Liver (tissue), 9 donors: ENCODE results near the gene ORC5. TPM values are rescaled to one million over a fixed set of nuclear protein-coding genes. Genes with fewer than 3 reads are reported as not detected.
A peak's percentile ranks its signal among the peaks of the same experiment; 100 is the strongest.

ENCODE experiments used
- DNase-seq: peaks from one replicate; pipeline ENCODE4 v3.0.0-alpha.2; 2017; ENCODE audit warnings: low spot score
- H3K27ac ChIP-seq, 2 donors: one replicate each; pipeline ENCODE4 v1.7.0; 2013; ENCODE audit warnings: inconsistent platforms in 2 of 2, low read length in 2 of 2, control low read depth in 1 of 2, low read depth in 1 of 2, mild to moderate bottlenecking in 1 of 2
- H3K27me3 ChIP-seq, 4 donors: one replicate each; pipeline versions ENCODE4 v1.6.1 to v1.7.0; 2013; ENCODE audit warnings: low read length in 3 of 4, inconsistent platforms in 1 of 4, mild to moderate bottlenecking in 1 of 4, moderate library complexity in 1 of 4; ENCODE audit not compliant: control insufficient read depth in 4 of 4, insufficient read depth in 4 of 4
- H3K36me3 ChIP-seq, 4 donors: one replicate each; pipeline versions ENCODE4 v1.6.1 to v1.7.0; 2013; ENCODE audit warnings: low read length in 3 of 4, mild to moderate bottlenecking in 3 of 4, low read depth in 1 of 4, moderate library complexity in 1 of 4; ENCODE audit not compliant: control insufficient read depth in 4 of 4, insufficient read depth in 3 of 4
- H3K4me1 ChIP-seq, 4 donors: one replicate each; pipeline versions ENCODE4 v1.6.1 to v1.7.0; 2013; ENCODE audit warnings: low read length in 3 of 4, mild to moderate bottlenecking in 3 of 4, moderate library complexity in 1 of 4; ENCODE audit not compliant: control insufficient read depth in 4 of 4, insufficient read depth in 4 of 4
- H3K4me3 ChIP-seq, 3 donors: one replicate each; pipeline versions ENCODE4 v1.6.1 to v1.7.0; 2013; ENCODE audit warnings: low read length in 3 of 3, control low read depth in 1 of 3, low read depth in 1 of 3, mild to moderate bottlenecking in 1 of 3
- H3K9ac ChIP-seq, 2 donors: one replicate each; pipeline ENCODE4 v1.7.0; 2013; ENCODE audit warnings: low read length in 2 of 2, mild to moderate bottlenecking in 2 of 2, moderate library complexity in 2 of 2, control low read depth in 1 of 2, low read depth in 1 of 2
- H3K9me3 ChIP-seq, 4 donors: one replicate each; pipeline versions ENCODE4 v1.6.1 to v1.7.0; 2013; ENCODE audit warnings: low read length in 3 of 4; ENCODE audit not compliant: control insufficient read depth in 4 of 4
- CTCF ChIP-seq: fragments of 150-350 bp; IDR thresholded peaks from 2 replicates; pipeline ENCODE4 v1.5.1; 2017; ENCODE audit warnings: improper control_type of control experiment, low read depth, low read length; ENCODE audit not compliant: missing input control
- EGR1 ChIP-seq, 2 donors: IDR thresholded peaks; 2 replicates each; pipeline ENCODE4 v1.6.1; 2016 to 2018; ENCODE audit warnings: antibody characterized with exemption in 2 of 2, low read depth in 2 of 2
- FOXA2 ChIP-seq: IDR thresholded peaks from 2 replicates; pipeline ENCODE4 v1.6.1; 2016; ENCODE audit warnings: antibody characterized with exemption
- GABPA ChIP-seq, 2 donors: IDR thresholded peaks in 1 of 2; conservative IDR thresholded peaks in 1 of 2; 2 replicates each; pipeline ENCODE4 v1.6.1; 2016; ENCODE audit warnings: antibody characterized with exemption in 2 of 2, mild to moderate bottlenecking in 1 of 2, moderate library complexity in 1 of 2
- HNF4A ChIP-seq, 2 donors: conservative IDR thresholded peaks; 2 replicates each; pipeline ENCODE4 v1.6.1; 2016; ENCODE audit warnings: antibody characterized with exemption in 2 of 2, mild to moderate bottlenecking in 2 of 2
- HNF4G ChIP-seq: IDR thresholded peaks from 2 replicates; pipeline ENCODE4 v1.6.1; 2016; ENCODE audit warnings: antibody characterized with exemption
- JUND ChIP-seq, 2 donors: IDR thresholded peaks; 2 replicates each; pipeline ENCODE4 v1.6.1; 2016; ENCODE audit warnings: antibody characterized with exemption in 2 of 2
- RAD21 ChIP-seq, 2 donors: IDR thresholded peaks; 2 replicates each; pipeline ENCODE4 v1.6.1; 2016; ENCODE audit warnings: antibody characterized with exemption in 2 of 2, mild to moderate bottlenecking in 2 of 2
- REST ChIP-seq: IDR thresholded peaks from 2 replicates; pipeline ENCODE4 v1.6.1; 2016; ENCODE audit warnings: antibody characterized with exemption, mild to moderate bottlenecking
- RXRA ChIP-seq, 2 donors: IDR thresholded peaks; 2 replicates each; pipeline ENCODE4 v1.6.1; 2017 to 2018; ENCODE audit warnings: antibody characterized with exemption in 2 of 2, mild to moderate bottlenecking in 1 of 2
- TAF1 ChIP-seq: conservative IDR thresholded peaks from 2 replicates; pipeline ENCODE4 v1.6.1; 2016; ENCODE audit warnings: antibody characterized with exemption, mild to moderate bottlenecking
- WGBS: extraction: QIAGEN DNeasy Blood & Tissue Kit; methylation state at CpG from one replicate; pipeline ENCODE4 v1.1.7; 2013; 5-methylcytosine and 5-hydroxymethylcytosine counted together
- polyA plus RNA-seq, 2 donors: library from polyadenylated mRNA; stranded (reverse) in 1 of 2; unstranded in 1 of 2; fragments of 200-250 nt in 1 of 2; fragments of >200 nt in 1 of 2; fragmentation: Nextera tagmentation in 1 of 2; extraction: Ambion mirVana in 1 of 2; gene quantifications; one replicate each; pipeline versions ENCODE4 v1.2.1 to v1.2.3, GENCODE V29; 2013 to 2015
- total RNA-seq, 2 donors: library from RNA; depleted of rRNA; stranded (reverse); fragments of >200 nt; gene quantifications; one replicate each; pipeline ENCODE4 v1.2.3, GENCODE V29; 2014
- donor health status: healthy.
- donor health status: healthy.
- donor health status: healthy.
- donor health status: healthy.
- donor health status: healthy.

ORC5 gene
- total and polyA plus RNA-seq, 4 donors = 8.4 to 20.7 (median 11.5) TPM

GRCh38 chr7:104106108-104106905, 101.5 kb downstream of the ORC5 start:
- peaks cover 0 to 1% (median 0%) of the 10 kb centered on the region in 4 donors for H3K36me3 ChIP-seq
- 84% methylated on average over 3 of the region's 3 CpGs for WGBS
- no peaks in the 10 kb centered on the region for H3K27me3 ChIP-seq
- no peak for TF ChIP-seq FOXA2
- TF ChIP-seq RAD21 (IDR thresholded peaks at IDR 0.05) = peak in 1 of 2 donors; percentile 18
- no peak overlapping the region for H3K9ac ChIP-seq
- no peaks in the 10 kb centered on the region for H3K9me3 ChIP-seq
- no peak overlapping the region for H3K4me3 ChIP-seq
- DNase-seq = no peak
- no peaks in the 10 kb centered on the region for H3K4me1 ChIP-seq
- H3K27ac ChIP-seq = no peak overlapping the region

- Histone ChIP-seq H3K36me3 (no peaks in the 10 kb centered on the region), H3K9ac (no peak overlapping the region), H3K27me3 (no peaks in the 10 kb centered on the region), H3K9me3 (no peaks in the 10 kb centered on the region), H3K4me3 (no peak overlapping the region), H3K27ac (no peak overlapping the region), H3K4me1 (no peaks in the 10 kb centered on the region)
- DNase-seq = no peak
- no peak for TF ChIP-seq GABPA (IDR thresholded peaks at IDR 0.05 in 1 of 2, conservative IDR thresholded peaks at IDR 0.05 in 1 of 2)
- TF ChIP-seq HNF4G = no peak
- TF ChIP-seq HNF4A (conservative IDR thresholded peaks at IDR 0.05) = no peak
- no peak for TF ChIP-seq EGR1 (IDR thresholded peaks at IDR 0.05; ENCODE audit: low read depth in 2 of 2)
- TF ChIP-seq TAF1 = no peak
- no peak for TF ChIP-seq JUND (IDR thresholded peaks at IDR 0.05)
- 91% methylated on average over 1 of the region's 1 CpG for WGBS
These were observed 108.9 kb downstream of the ORC5 start for GRCh38 chr7:104098890-104099289.

GRCh38 chr7:104096683-104097082, 111.1 kb downstream of the ORC5 start:
- Histone ChIP-seq H3K9ac (no peak overlapping the region), H3K27me3 (no peaks in the 10 kb centered on the region), H3K4me3 (no peak overlapping the region), H3K36me3 (no peaks in the 10 kb centered on the region), H3K27ac (no peak overlapping the region), H3K4me1 (no peaks in the 10 kb centered on the region), H3K9me3 (no peaks in the 10 kb centered on the region)
- TF ChIP-seq CTCF = peak; percentile 35
- peak; percentile 73 for TF ChIP-seq RAD21 (IDR thresholded peaks at IDR 0.05)
- TF ChIP-seq RXRA (IDR thresholded peaks at IDR 0.05) = no peak
- TF ChIP-seq REST = peak; percentile 24
- 66% methylated on average over 6 of the region's 6 CpGs for WGBS
- no peak for DNase-seq
